Mucosa of stomach (tissue), 1 donor: ENCODE data around the gene SLC26A11.

ENCODE experiments used
- H3K27me3 ChIP-seq: one replicate; pipeline ENCODE4 v1.7.0; 2013; ENCODE audit warnings: mild to moderate bottlenecking, low read length; ENCODE audit not compliant: control insufficient read depth, insufficient read depth
- H3K36me3 ChIP-seq: one replicate; pipeline ENCODE4 v1.7.0; 2013; ENCODE audit warnings: low read length; ENCODE audit not compliant: control insufficient read depth, insufficient read depth
- H3K4me1 ChIP-seq: one replicate; pipeline ENCODE4 v1.7.0; 2013; ENCODE audit warnings: mild to moderate bottlenecking, low read length; ENCODE audit not compliant: control insufficient read depth, insufficient read depth
- H3K4me3 ChIP-seq: one replicate; pipeline ENCODE4 v1.7.0; 2013; ENCODE audit warnings: low read length
- H3K9ac ChIP-seq: one replicate; pipeline ENCODE4 v1.7.0; 2013; ENCODE audit warnings: mild to moderate bottlenecking, low read length, moderate library complexity
- H3K9me3 ChIP-seq: one replicate; pipeline ENCODE4 v1.7.0; 2013; ENCODE audit warnings: mild to moderate bottlenecking, low read length, moderate library complexity; ENCODE audit not compliant: control insufficient read depth
- donor health status: Pancreatic carcinoma.

SLC26A11 gene

GRCh38 chr17:80262291-80262690, 42.1 kb downstream of the SLC26A11 start:
- peak overlapping the region; percentile 74 for H3K4me3 ChIP-seq
- no peaks in the 10 kb centered on the region for H3K27me3 ChIP-seq
- H3K9me3 ChIP-seq: no peaks in the 10 kb centered on the region
- H3K36me3 ChIP-seq: no peaks in the 10 kb centered on the region
- peak overlapping the region; percentile 34 for H3K9ac ChIP-seq
- H3K4me1 ChIP-seq: peaks cover 41% of the 10 kb centered on the region

GRCh38 chr17:80262775-80263244, 42.6 kb downstream of the SLC26A11 start:
- Histone ChIP-seq H3K9ac (peak overlapping the region; percentile 34), H3K4me1 (peaks cover 41% of the 10 kb centered on the region), H3K27me3 (no peaks in the 10 kb centered on the region), H3K4me3 (no peak overlapping the region), H3K9me3 (no peaks in the 10 kb centered on the region), H3K36me3 (no peaks in the 10 kb centered on the region)

- Histone ChIP-seq H3K4me3 (peak overlapping the region; percentile 32), H3K4me1 (peaks cover 41% of the 10 kb centered on the region), H3K9ac (peak overlapping the region; percentile 63), H3K36me3 (no peaks in the 10 kb centered on the region), H3K27me3 (no peaks in the 10 kb centered on the region), H3K9me3 (no peaks in the 10 kb centered on the region)
Measured at GRCh38 chr17:80263253-80264204, 43.3 kb downstream of the SLC26A11 start.

GRCh38 chr17:80264205-80265075, 44.2 kb downstream of the SLC26A11 start:
- peaks cover 40% of the 10 kb centered on the region for H3K4me1 ChIP-seq
- peaks cover 5% of the 10 kb centered on the region for H3K36me3 ChIP-seq
- peak overlapping the region; percentile 32 for H3K4me3 ChIP-seq
- H3K9me3 ChIP-seq: no peaks in the 10 kb centered on the region
- no peaks in the 10 kb centered on the region for H3K27me3 ChIP-seq
- peak overlapping the region; percentile 63 for H3K9ac ChIP-seq

- no peaks in the 10 kb centered on the region for H3K27me3 ChIP-seq
Measured at GRCh38 chr17:80265205-80266068, 45.2 kb downstream of the SLC26A11 start.

GRCh38 chr17:80267391-80267790, 47.2 kb downstream of the SLC26A11 start:
- Histone ChIP-seq H3K9me3 (no peaks in the 10 kb centered on the region), H3K4me1 (peaks cover 26% of the 10 kb centered on the region), H3K4me3 (no peak overlapping the region), H3K27me3 (no peaks in the 10 kb centered on the region), H3K9ac (no peak overlapping the region), H3K36me3 (peaks cover 9% of the 10 kb centered on the region)

More at GRCh38 chr17:80265205-80266068, 45.2 kb downstream of the SLC26A11 start:
- H3K9ac ChIP-seq: no peak overlapping the region
- H3K4me3 ChIP-seq: no peak overlapping the region
- peaks cover 36% of the 10 kb centered on the region for H3K4me1 ChIP-seq
- H3K9me3 ChIP-seq: no peaks in the 10 kb centered on the region
- peaks cover 9% of the 10 kb centered on the region for H3K36me3 ChIP-seq

GRCh38 chr17:80268427-80268826, 48.2 kb downstream of the SLC26A11 start:
- Histone ChIP-seq H3K9ac (no peak overlapping the region), H3K36me3 (peaks cover 9% of the 10 kb centered on the region), H3K4me3 (no peak overlapping the region), H3K27me3 (no peaks in the 10 kb centered on the region), H3K9me3 (no peaks in the 10 kb centered on the region), H3K4me1 (peaks cover 18% of the 10 kb centered on the region)

- no peak overlapping the region for H3K4me3 ChIP-seq
Measured at GRCh38 chr17:80269405-80269807, 49.2 kb downstream of the SLC26A11 start.

GRCh38 chr17:80270104-80270503, 49.9 kb downstream of the SLC26A11 start:
- no peaks in the 10 kb centered on the region for H3K9me3 ChIP-seq
- no peaks in the 10 kb centered on the region for H3K27me3 ChIP-seq
- H3K4me3 ChIP-seq: no peak overlapping the region
- peaks cover 16% of the 10 kb centered on the region for H3K36me3 ChIP-seq
- no peak overlapping the region for H3K9ac ChIP-seq
- peaks cover 1% of the 10 kb centered on the region for H3K4me1 ChIP-seq

More at GRCh38 chr17:80269405-80269807, 49.2 kb downstream of the SLC26A11 start:
- Histone ChIP-seq H3K4me1 (peaks cover 8% of the 10 kb centered on the region), H3K36me3 (peaks cover 16% of the 10 kb centered on the region), H3K27me3 (no peaks in the 10 kb centered on the region), H3K9me3 (no peaks in the 10 kb centered on the region), H3K9ac (no peak overlapping the region)

GRCh38 chr17:80270836-80271235, 50.6 kb downstream of the SLC26A11 start:
- Histone ChIP-seq H3K27me3 (no peaks in the 10 kb centered on the region), H3K9ac (no peak overlapping the region), H3K4me1 (no peaks in the 10 kb centered on the region), H3K9me3 (no peaks in the 10 kb centered on the region), H3K36me3 (peaks cover 16% of the 10 kb centered on the region), H3K4me3 (no peak overlapping the region)

- Histone ChIP-seq H3K4me3 (no peak overlapping the region), H3K9ac (no peak overlapping the region), H3K36me3 (peaks cover 16% of the 10 kb centered on the region), H3K9me3 (no peaks in the 10 kb centered on the region), H3K4me1 (no peaks in the 10 kb centered on the region), H3K27me3 (no peaks in the 10 kb centered on the region)
Measured at GRCh38 chr17:80272366-80272765, 52.1 kb downstream of the SLC26A11 start.
